ENCODE results near the gene RABGAP1L.
"Not testable (repeated sequence)": the region's sequence is repeated elsewhere in the genome, so short reads cannot be mapped to it uniquely, and the experiment has no call there.

Gene RABGAP1L

GRCh38 chr1:174466607-174467006 lies 307.3 kb downstream of the RABGAP1L start:
- DNase-seq = no peak

GRCh38 chr1:174469052-174469451 lies 309.7 kb downstream of the RABGAP1L start:
- no peak for DNase-seq

- DNase-seq = no peak
Measured at GRCh38 chr1:174469687-174470086, 310.4 kb downstream of the RABGAP1L start.

- DNase-seq = no peak
Measured at GRCh38 chr1:174479281-174479680, 320.0 kb downstream of the RABGAP1L start.

GRCh38 chr1:174480324-174480723 lies 321.0 kb downstream of the RABGAP1L start:
- no peak for DNase-seq

- DNase-seq = no peak
Measured at GRCh38 chr1:174491606-174492005, 332.3 kb downstream of the RABGAP1L start.

GRCh38 chr1:174497478-174497877 lies 338.2 kb downstream of the RABGAP1L start:
- DNase-seq = no peak

GRCh38 chr1:174516755-174517154 lies 357.4 kb downstream of the RABGAP1L start:
- not testable (repeated sequence) for DNase-seq

GRCh38 chr1:174519844-174520243 lies 360.5 kb downstream of the RABGAP1L start:
- no peak for DNase-seq

GRCh38 chr1:174531751-174532150 lies 372.4 kb downstream of the RABGAP1L start:
- no peak for DNase-seq

- DNase-seq = no peak
Measured at GRCh38 chr1:174534789-174535188, 375.5 kb downstream of the RABGAP1L start.

- DNase-seq = no peak
Measured at GRCh38 chr1:174535207-174535606, 375.9 kb downstream of the RABGAP1L start.

- DNase-seq = not testable (repeated sequence)
Measured at GRCh38 chr1:174543421-174543820, 384.1 kb downstream of the RABGAP1L start.

- no peak for DNase-seq
Measured at GRCh38 chr1:174550296-174550695, 391.0 kb downstream of the RABGAP1L start.

- no peak for DNase-seq
Measured at GRCh38 chr1:174556392-174556791, 397.1 kb downstream of the RABGAP1L start.

- DNase-seq = no peak
Measured at GRCh38 chr1:174568551-174568950, 409.2 kb downstream of the RABGAP1L start.

GRCh38 chr1:174569240-174569639 lies 409.9 kb downstream of the RABGAP1L start:
- no peak for DNase-seq

- no peak for DNase-seq
Measured at GRCh38 chr1:174572771-174573170, 413.5 kb downstream of the RABGAP1L start.

GRCh38 chr1:174576120-174576519 lies 416.8 kb downstream of the RABGAP1L start:
- DNase-seq = not testable (repeated sequence)

GRCh38 chr1:174577681-174578080 lies 418.4 kb downstream of the RABGAP1L start:
- no peak for DNase-seq

GRCh38 chr1:174580801-174581200 lies 421.5 kb downstream of the RABGAP1L start:
- no peak for DNase-seq

- DNase-seq = no peak
Measured at GRCh38 chr1:174583316-174583715, 424.0 kb downstream of the RABGAP1L start.

- no peak for DNase-seq
Measured at GRCh38 chr1:174584071-174584470, 424.8 kb downstream of the RABGAP1L start.

GRCh38 chr1:174588618-174589017 lies 429.3 kb downstream of the RABGAP1L start:
- not testable (repeated sequence) for DNase-seq

GRCh38 chr1:174605198-174605597 lies 445.9 kb downstream of the RABGAP1L start:
- no peak for DNase-seq

GRCh38 chr1:174606471-174606870 lies 447.2 kb downstream of the RABGAP1L start:
- DNase-seq = no peak
